Limb (tissue), 2 donors: ENCODE data around the gene DNM1.

Experiments used
- DNase-seq, 2 donors: peaks; one replicate each; pipeline ENCODE4 v3.0.0-alpha.2; 2016; ENCODE audit errors: extremely low spot score in 2 of 2

Gene DNM1

DNA sequence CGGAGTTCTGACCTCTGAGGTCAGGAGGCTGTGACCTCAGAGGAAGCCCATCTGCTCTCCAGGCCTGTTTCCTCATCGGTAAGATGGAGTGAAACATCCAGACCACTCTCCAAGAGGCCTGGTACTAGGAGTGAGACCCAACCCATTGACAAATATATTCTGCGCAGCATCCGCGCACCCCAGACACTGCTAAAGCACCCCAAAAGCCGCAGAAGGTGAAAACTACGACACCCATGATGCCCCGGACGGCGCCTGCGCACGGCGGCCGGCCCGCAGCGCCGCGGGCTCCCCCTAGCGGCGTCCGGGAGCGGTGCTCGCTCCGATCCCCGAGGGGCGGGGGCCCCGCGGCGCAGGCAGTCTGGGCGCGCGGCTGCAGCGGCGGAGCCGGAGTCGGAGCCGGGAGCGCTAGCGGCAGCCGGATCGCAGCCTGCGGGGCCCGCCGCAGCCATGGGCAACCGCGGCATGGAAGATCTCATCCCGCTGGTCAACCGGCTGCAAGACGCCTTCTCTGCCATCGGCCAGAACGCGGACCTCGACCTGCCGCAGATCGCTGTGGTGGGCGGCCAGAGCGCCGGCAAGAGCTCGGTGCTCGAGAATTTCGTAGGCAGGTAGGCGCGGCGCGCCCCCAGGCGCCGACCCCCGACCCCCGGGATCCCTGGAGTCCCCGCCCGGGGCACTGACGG is at the start of gene DNM1:
TSS of gene DNM1 (plus strand) at position 356 of the 683 bp plus-strand sequence. CDS start at position 448, 92 bp downstream.
- peak; percentile 73 to 83 for DNase-seq

DNA sequence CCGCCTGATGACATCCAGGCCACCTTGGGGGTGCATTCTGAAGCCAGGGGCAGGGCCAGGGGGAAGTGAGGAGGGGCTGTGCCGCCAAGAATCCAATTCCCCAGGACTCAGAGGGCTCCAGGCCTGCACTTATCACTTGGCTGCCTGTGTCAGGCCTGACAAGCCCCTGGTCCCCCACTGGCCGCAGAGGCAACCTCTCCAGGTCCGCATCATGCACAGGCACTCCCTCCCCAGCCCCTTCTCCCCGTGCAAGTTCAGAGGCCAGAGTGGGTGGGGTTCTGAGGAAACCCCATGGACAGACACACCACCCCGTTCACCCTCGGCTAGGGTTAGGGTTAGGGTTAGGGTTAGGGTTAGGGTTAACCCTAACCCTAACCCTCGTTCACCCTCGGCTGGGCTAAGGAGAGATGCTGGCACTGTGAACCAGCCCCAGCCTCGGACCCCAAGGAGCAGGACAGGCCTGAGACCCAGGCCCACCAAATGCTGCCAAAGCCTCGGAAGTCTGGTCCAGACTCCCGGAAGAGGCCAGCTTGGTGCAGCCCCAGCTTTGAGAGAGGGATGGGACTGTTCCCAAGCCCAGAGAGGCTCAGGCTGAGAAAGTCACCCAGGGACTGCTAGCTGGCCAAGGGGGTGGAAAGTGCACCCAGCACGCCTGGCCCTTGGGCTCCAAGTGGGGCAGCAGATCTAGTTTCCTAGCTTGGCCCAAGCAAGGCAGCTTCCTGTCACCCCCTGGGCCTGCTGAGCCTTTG is 49.1 kb upstream of the DNM1 start:
- DNase-seq, result no peak

DNA sequence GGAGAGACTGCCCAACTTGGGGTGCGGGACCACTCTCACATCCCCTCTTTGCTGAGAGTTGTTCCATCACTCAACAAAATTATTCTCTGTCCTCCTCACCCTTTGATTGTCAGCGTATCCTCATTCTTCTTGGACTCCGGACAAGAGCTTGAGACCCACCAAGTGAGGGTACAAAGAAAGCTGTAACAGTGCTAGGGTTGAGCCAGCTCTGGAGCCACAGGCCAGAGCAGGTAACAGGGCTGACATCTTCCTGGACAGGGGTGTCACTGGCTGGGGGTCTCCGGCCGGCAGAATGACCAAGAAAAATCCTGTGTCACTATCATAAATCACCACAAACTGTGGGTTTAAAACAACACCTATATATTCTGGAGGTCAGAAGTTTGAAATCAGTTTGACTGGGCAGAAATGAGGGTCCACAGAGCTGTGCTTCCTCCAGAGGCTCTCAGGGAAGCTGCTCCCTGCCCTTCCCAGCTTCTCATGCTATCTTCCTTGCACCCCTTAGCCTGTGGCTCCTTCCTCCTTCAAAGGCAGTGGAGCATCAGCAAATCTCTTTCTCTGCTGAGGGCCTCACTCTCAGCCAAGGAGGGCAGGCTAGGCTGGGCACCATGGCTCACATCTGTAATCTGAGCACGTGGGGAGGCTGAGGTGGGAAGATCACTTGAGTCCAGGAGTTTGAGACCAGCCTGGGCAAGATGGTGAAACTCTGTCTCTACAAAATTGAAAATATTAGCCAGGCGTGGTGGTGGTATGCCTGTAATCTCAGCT is 47.3 kb upstream of the DNM1 start:
- DNase-seq, result no peak

DNA sequence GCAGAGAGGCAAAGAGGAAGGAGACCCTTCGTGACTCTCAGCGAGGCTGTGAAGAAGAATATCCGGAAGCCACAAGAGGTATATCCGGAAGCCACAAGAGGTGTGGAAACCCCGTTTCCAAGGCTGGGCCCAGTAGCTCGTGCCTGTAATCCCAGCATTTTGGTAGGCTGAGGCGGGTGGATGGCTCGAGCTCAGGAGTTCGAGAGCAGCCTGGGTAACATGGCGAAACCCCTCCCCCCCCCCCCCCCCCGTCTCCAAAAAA is 43.7 kb upstream of the DNM1 start:
- no peak for DNase-seq

DNA sequence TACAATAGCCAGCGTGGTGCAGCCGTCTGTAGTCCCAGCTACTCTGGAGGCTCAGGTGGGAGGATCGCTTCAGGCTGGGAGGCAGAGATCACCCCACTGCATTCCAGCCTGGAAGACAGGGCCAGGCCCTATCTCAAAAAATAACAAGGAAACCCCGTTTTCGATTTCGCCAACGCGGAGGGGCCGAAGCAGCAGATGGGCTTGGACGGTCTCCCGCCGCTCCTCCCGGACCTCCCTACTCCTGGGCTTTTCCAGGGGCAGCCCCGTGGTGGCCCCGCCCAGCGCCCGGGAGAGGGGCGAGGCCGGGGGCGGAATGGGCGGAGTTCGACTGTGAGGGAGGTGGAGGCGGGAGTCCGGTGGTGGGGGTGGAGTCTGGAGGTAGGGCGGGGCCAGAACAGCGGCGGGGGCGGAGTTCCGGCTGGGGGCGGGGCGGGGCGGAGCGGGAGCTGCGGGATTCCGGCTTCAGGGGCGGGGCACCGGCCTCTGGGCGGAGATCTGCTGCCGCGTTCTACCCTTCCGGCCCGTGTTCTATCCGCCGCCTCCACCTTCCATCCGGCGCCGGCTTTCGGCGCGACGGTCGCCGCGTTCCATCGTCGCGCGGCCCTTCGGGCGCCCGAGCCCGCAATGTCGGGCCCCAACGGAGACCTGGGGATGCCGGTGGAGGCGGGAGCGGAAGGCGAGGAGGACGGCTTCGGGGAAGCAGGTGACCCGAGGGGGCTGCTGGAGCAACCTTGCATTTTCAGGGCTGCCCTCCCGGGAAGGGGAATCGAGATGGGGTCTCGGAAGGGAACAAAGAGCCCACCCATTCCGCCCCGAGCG is 43.2 kb upstream of the DNM1 start, which contains the start of gene BBLN:
TSS of gene BBLN (plus strand) at position 482 of the 819 bp plus-strand sequence. CDS start at position 625, 143 bp downstream.
- peak; percentile 96 to 99 for DNase-seq

DNA sequence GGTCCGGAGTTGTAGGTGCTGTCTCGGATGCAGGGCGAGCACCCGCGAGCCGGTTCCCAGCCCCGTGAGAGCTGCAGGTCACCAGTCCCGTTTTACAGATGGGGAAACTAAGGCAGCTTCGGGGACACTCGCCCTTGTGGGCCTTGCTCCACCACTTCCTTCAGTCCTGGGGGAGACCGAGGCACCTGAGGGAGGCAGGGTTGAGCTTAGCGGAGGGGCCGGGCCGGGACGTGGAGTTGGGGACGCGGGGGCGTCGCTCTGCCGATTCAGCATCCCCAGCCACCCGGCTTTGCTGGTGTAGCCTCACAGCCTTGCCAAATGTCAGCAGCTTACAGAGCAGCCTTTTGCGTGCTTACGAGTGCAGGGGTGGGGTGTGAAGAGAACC is 42.6 kb upstream of the DNM1 start:
- DNase-seq, result no peak

DNA sequence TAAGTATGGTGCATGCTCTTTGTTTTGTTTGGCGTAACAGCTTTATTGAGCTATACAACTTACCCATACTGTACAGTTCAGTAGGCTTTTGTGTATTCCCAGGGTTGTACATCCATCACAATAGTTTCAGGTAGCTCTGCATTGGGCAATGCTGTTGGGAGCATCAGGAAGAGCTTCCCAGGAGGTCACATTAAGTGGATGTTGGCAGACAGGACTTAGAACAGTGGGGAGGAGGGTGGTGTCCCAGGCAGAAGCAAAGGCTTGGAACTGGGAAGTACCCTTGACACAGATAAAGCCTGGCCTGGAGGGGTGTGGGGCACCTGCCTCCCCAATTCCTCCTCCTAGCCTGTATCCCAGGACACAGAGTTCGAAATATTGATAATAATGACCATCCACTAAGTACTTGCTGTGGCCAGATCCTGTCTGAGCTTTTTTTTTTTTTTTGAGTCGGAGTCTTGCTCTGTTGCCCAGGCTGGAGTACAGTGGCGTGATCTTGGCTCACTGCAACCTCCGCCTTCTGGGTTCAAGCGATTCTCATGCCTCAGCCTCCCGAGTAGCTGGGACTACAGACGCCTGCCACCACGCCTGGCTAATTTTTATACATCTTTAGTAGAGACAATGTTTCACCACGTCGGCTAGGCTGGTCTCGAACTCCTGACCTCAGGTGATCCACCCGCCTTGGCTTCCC is 41.8 kb upstream of the DNM1 start:
- DNase-seq, result no peak

DNA sequence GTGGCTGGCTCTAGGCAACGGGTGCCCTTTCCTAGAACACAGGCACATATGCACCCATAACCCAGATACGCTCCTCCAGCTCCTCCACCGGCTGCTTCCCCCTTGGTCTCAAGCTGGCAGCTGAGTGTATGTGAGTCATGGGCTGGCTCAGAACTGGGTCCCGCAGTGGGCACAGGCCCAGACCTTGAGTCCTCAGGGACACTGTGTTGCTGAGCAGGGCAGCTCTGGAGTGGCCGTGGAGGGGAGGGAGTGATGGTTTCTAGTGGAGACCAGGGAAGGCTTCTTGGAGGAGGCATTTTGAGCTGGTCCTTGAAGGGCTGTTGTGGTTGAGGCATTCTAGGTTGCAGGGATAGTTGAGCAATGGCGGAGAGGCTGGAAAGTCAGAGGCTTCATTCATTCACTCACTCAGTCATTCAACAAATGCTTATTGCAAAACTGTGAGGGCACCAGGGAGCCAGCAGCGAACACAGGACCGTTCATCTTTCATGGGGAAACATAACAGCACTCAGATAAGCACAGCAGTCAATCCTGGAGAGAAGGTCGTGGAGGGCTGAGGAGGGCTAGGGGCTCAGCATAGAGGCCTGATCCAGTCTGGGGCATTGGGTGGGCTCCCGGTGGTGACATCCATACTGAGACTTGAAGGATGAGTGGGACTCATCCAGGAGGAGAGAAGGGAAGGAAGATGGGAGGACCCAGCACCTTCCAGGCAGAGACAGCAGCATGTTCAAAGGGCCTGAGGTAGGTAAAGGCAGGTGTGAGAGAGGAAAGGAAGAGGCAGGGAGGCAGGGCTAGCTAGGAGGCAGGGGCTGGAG is 40.8 kb upstream of the DNM1 start:
- no peak for DNase-seq

DNA sequence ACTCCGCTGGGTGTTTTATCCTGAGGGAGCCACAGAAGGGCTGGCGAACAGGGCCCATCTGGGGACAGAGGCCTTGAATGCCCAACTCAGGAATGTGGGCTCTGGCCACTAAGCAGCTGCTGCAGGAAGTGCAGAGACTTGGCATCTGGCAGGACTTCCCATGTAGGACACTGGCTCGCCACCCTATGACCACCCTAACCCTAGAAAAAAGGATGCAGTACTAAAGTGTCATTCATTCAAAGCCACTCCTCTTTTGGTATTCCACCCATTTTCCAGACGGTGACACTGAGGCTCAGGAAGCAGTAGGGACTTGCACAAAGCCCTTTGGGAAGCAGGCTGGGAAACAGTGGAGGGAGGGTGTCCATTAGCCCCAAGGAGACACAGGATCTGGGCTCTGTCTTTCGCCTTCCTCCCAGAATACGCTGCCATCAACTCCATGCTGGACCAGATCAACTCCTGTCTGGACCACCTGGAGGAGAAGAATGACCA is 40.1 kb upstream of the DNM1 start:
- DNase-seq, result no peak

DNA sequence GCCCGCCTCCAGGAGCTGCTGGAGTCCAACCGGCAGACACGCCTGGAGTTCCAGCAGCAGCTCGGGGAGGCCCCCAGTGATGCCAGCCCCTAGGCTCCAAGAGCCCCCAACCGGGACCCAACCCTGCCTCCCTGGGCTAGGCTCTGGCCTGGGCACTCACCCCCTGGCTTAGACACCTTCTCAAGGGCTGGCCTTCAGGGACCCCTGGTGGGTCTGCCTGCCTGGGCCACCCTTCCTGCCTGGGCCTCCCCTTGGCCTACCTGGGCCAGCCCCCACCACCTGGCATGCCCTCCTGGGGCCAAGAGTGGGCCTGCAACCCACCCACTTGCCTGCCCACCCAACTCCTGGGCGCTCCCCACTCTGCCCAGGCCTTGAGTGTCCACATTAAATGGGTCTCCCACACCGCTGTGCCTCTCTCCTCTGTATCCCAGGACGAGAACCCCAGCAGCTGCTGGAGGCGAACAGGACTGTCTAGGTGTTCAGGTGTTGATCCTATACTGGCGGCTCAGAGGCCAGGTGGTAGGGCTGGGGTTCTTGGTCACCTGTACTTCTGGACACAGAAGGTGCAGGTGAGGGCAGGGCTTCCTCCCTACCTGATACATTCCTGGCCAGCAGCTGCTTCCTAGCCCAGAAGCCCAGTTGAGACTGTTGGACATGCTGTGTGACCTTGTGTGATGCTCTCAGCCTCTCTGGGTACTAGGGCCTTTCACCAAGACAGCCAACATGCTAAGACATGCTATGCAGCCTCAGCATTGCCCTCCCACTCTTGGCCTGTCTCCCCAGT is 39.5 kb upstream of the DNM1 start:
- no peak for DNase-seq

DNA sequence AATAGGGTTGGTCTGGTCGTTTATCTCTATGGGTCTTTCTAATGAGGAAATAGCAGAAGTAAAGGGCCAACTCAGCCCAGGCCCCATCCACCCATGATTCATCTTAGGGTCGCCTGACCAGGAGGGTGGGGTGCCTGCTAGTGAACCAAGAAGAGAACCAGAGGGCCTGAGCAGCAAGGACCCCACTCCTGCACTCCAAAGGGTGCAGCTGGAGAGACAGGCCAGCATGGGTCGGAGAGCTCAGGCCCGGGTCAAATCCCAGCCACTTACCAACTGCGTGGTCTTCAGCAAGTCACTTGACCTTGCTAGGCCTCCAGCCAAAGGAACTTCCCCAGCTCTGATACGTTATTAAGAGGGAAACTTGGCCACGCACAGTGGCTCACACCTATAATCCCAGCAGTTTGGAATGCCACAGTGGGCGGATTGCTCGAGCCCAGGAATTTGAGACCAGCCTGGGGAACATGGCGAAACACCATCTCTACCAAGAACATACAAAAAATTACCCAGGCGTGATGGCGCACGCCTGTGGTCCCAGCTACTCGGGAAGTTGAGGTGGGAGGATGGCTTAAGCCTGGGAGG is 38.8 kb upstream of the DNM1 start:
- DNase-seq, result no peak

DNA sequence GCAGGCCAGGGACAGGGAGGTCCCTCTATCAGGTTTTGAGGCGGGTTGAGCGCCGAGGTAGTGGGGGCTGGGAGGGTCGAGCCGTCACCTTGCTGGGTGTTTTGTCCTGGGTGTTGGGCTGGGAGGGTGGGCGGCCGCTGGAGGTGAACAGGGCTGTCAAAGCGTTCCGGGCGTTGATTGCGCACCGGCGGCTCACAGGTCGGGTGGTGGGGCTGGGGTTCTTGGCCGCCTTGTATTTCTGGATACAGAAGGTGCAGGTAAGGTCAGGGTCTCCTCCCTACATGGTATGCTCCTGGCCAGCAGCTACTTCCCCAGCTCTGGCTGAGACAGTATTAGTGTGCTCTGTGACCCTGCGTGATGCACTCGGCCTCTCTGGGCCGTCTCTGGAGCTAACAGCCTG is 37.0 kb upstream of the DNM1 start:
- no peak for DNase-seq

DNA sequence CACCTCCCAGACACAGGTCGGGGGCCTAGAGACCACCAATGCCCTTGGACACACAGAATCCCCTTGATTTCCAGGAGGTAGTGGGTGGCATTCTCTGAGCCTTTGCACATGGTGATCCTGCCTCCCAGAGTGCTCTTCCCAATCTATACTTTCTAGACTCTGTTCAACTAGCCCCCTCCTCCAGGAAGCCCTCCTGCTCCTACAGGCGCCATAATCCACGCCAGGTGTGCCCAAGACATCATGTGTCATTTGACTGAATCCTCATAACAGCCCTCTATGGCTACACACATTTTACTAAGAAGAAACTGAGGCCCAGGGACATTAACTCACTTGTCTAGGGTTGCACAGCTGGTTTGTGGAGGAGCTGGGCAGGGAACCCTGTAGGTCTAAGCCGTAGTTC is 36.0 kb upstream of the DNM1 start:
- no peak for DNase-seq

DNA sequence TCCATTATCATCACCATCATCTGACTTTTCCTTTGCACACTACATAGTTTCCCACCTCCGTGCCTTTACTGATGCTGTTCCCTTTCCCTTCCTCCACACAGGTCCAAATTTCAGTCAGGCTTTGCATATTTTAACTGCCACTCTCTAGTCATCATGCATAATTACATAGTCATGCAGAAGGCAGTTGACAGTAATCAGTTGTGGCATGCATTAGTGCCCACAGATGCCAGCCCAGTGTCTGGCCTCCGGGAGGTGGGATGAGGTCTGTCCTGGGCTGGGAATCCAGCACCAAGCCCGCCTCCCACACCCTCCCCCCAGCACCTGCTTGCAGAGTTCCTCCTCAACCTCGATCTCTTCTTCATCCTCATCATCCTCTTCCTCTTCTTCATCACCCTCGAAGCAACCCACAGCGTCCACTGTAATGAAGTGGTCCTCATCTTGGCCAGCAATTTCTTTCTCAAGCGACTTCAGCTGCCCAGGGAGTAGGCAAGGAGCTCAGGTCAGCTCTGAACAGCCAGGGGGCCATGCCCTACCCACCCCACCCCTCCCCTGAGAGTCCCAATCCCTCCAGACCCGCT is 34.4 kb upstream of the DNM1 start:
- no peak for DNase-seq

DNA sequence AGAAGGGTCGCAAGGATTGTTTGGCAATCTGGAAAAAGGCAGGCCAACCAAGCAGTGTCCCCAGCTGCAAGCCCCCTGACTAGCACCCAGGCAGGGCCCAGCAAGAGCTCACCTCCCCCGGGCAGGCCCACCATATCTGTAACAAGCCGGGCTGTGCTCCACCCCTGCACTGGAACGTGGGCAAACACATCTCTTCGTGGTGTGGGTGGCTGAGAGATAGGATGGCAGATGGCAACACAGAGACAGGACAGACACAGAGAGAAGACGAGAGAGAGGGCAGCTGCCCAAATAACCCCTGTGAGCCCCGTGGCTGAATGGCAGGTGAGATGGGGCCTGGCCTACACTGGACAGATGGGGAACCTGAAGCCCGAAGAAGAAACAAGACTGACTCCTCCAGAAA is 33.7 kb upstream of the DNM1 start:
- no peak for DNase-seq

DNA sequence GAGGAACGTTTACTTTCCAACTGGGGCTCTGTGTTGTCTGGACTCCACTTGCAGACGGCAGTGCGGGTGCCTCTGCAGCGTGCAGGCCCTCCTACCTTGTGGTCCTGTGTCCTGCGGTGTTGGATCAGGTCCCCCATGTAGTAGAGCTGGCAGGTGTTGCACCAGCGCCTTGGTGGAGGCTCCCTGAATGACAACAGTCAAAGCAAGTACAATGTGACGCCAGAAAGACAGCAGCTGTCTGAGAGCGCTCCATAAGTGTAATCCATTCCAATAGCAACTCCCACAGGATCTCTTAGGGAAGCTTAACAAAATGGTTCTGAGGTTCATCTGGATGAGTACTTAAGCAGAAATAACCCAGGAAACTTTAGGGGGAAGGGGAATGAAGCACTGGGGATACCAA is 33.3 kb upstream of the DNM1 start:
- no peak for DNase-seq

DNA sequence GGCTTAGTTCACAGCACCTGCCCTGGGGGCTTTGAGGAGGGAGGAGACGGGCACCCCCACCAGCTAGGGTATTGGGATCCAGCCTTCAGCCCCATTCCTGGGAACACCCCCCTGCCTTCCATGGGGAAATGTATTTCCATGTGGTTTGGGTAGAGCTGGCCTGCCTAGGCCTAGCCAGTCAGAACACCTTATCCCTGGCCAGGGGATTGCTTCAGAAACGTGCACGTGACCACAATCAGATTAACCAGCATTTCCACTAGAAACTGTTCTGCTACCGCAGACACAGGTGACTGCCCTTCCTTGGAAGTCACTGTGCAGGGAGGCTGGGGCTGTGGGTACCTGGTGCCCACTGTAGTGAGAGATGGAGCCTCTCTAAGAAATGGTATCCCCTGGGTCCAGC is 29.1 kb upstream of the DNM1 start:
- no peak for DNase-seq

DNA sequence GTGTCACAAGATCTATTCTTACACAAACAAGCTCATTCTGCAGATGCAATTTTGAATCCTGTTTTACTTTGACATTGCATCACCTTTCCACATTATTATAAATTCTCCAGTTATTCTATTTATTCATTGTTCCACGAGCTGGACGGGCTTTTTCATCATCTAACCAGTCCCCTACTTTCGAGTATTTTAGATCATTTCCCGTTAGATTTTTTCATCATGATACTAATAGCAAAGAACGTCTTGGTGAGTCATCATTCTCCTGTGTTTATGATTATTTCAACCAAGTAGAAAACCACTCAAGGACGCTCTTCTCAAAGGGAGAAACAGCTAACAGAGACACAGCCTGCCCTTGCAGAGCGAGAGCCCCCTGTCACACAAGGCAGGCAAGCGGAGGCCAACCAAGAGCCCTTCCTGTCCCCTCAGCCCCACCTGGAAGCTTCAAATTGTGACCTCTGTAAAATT is 28.0 kb upstream of the DNM1 start:
- DNase-seq, result no peak

DNA sequence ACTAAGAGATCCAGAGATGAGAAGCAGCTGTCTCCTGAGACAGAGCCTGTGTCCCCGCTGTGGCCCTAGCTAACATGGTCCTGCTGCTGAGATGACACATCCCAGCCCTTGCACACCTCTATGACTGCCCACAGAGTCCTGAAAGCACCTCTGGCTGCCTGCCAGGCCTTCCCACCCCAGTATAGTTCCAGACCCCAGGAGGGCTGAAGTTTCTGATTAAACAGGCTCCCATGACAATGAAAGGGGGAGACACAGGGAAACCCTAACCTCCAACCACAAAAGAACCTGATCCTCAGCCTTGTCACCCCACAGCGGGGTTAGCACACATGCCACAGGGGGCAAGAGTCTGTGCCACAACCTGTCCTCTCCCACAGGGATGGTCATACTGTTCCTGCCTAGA is 27.5 kb upstream of the DNM1 start:
- no peak for DNase-seq
